RWPE2 (cell line): ENCODE measurements around the gene ZNF440.
"Not testable (repeated sequence)": the region's sequence is repeated elsewhere in the genome, so short reads cannot be mapped to it uniquely, and the experiment has no call there.

Experiments
- ATAC-seq: fragments of 200-7000 bp; cut with Tn5 transposase; 3 replicates; pipeline ENCODE4 v1.9.1; 2021; ENCODE audit warnings: low read depth
- DNase-seq: peaks from one replicate; pipeline ENCODE4 v3.0.0-alpha.2; 2020; ENCODE audit warnings: low spot score
- H3K27ac ChIP-seq: fragments of 450-650 bp; 2 replicates; pipeline ENCODE4 v1.5.1; 2017; ENCODE audit warnings: mild to moderate bottlenecking; ENCODE audit not compliant: poor library complexity, severe bottlenecking
- H3K27me3 ChIP-seq: fragments of 250-450 bp; sonication (Bioruptor Pico); 2 replicates; pipeline ENCODE4 v1.5.1; 2021; ENCODE audit warnings: mild to moderate bottlenecking, moderate library complexity; ENCODE audit not compliant: insufficient read depth, poor library complexity, severe bottlenecking
- H3K36me3 ChIP-seq: fragments of 250-450 bp; sonication (Bioruptor Pico); 2 replicates; pipeline ENCODE4 v1.5.1; 2020; ENCODE audit warnings: low read depth, mild to moderate bottlenecking, moderate library complexity
- H3K4me1 ChIP-seq: fragments of 250-450 bp; sonication (Bioruptor Pico); 2 replicates; pipeline ENCODE4 v1.5.1; 2021; ENCODE audit warnings: mild to moderate bottlenecking, moderate library complexity; ENCODE audit not compliant: insufficient read depth, poor library complexity, severe bottlenecking
- H3K4me3 ChIP-seq: fragments of 250-450 bp; sonication (Bioruptor Pico); 2 replicates; pipeline ENCODE4 v1.5.1; 2021; ENCODE audit warnings: mild to moderate bottlenecking, moderate library complexity; ENCODE audit not compliant: severe bottlenecking
- H3K9me3 ChIP-seq: fragments of 250-450 bp; sonication (Bioruptor Pico); 2 replicates; pipeline ENCODE4 v1.5.1; 2021; ENCODE audit warnings: mild to moderate bottlenecking, moderate library complexity; ENCODE audit not compliant: severe bottlenecking
- CTCF ChIP-seq: fragments of 450-650 bp; IDR thresholded peaks from one replicate; pipeline ENCODE4 v1.5.1; 2017; ENCODE audit warnings: mild to moderate bottlenecking, moderate library complexity; ENCODE audit not compliant: poor library complexity, severe bottlenecking

ZNF440 gene

GRCh38 chr19:11814029-11814699 lies at the start of gene ZNF440:
ZNF440 (plus strand) TSS chr19:11814273; CDS start chr19:11814448, 175 bp downstream.
- no peak for TF ChIP-seq CTCF
- Histone ChIP-seq H3K4me1 (peaks cover 2% of the 10 kb centered on the region), H3K36me3 (peaks cover 27% of the 10 kb centered on the region), H3K27ac (peak within 1 kb of the TSS; percentile 79), H3K4me3 (peak within 1 kb of the TSS; percentile 82), H3K9me3 (no peaks in the 10 kb centered on the region), H3K27me3 (no peaks in the 10 kb centered on the region)
- DNase-seq (peak; percentile 93), ATAC-seq (peak; percentile 98)

DNA sequence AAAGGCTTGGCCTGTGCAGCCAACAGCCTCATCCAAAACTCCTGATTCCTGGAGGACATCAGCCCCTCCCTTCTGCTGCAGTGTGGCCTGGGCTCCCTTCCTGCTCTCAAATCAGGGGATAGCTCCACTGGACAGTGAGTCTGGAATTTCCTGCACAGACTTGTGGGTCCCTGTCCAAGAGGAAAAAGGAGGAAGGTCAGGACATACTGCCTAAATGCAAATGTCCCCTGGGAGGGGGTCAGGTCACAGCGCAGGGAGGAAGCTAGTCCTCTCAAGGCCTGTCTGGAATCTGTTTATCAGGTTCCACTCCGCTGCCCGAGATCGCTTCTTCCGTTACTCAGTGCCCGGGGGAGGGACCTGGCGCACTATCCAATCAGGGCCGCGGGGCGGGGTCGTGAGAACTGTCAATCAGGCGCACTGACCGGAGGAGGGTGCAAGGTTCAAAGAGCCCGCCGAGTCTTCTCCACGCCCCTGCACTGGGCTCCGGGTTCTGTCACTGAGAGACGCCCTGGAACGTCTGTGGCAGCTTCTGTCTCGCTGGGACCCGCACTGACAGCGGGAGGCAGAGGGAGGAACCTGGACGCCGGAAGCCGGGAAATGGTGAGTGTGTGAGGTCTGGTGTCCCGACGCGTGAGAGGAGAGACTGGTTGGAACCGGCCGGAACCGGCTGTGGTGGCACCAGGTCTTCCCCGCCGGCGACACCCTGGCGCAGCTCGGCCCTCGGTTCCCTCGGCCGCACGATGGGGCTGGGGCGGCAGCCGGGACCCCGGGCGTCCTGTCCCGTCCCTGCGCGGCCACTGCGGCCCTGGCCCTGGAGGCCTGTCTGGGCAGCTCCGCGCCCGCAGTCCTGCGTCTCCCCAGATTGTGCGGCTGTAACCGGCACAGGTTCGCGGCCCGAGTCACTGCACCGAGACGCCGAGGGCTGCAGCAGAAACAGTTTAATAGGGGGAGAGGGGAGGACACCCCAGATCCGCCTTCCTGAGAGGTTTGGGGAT lies 47.2 kb upstream of the ZNF440 start, which contains the start of gene ZNF441:
TSS of gene ZNF441 (plus strand) at position 404 of the 995 bp plus-strand sequence. CDS start at position 598, 194 bp downstream.
- peak; percentile 95 for ATAC-seq
- no peak for TF ChIP-seq CTCF
- H3K27me3 ChIP-seq: no peaks in the 10 kb centered on the region
- peak; percentile 93 for DNase-seq
- no peaks in the 10 kb centered on the region for H3K4me1 ChIP-seq
- H3K27ac ChIP-seq: peak within 1 kb of the TSS; percentile 47
- H3K4me3 ChIP-seq: peak within 1 kb of the TSS; percentile 76
- H3K9me3 ChIP-seq: peaks cover 3% of the 10 kb centered on the region
- peaks cover 3% of the 10 kb centered on the region; the same call in 1 of the 2 replicates for H3K36me3 ChIP-seq

- ATAC-seq (peak; percentile 6; the same call in 2 of the 3 replicates), DNase-seq (no peak)
- TF ChIP-seq CTCF: no peak
- Histone ChIP-seq H3K9me3 (peaks cover 3% of the 10 kb centered on the region), H3K4me1 (no peaks in the 10 kb centered on the region), H3K36me3 (peaks cover 3% of the 10 kb centered on the region; the same call in 1 of the 2 replicates), H3K27me3 (no peaks in the 10 kb centered on the region), H3K27ac (peak overlapping the region; percentile 47), H3K4me3 (peak overlapping the region; percentile 76)
Measured at GRCh38 chr19:11767633-11768133, 46.4 kb upstream of the ZNF440 start.

- H3K36me3 ChIP-seq: peaks cover 3% of the 10 kb centered on the region; the same call in 1 of the 2 replicates
- peaks cover 13% of the 10 kb centered on the region for H3K9me3 ChIP-seq
- TF ChIP-seq CTCF: no peak
Measured at GRCh38 chr19:11769995-11770394, 44.1 kb upstream of the ZNF440 start.

GRCh38 chr19:11771520-11771919 lies 42.6 kb upstream of the ZNF440 start:
- H3K9me3 ChIP-seq: peaks cover 15% of the 10 kb centered on the region
- H3K36me3 ChIP-seq, ATAC-seq, DNase-seq, H3K4me1 ChIP-seq, H3K27me3 ChIP-seq, H3K4me3 ChIP-seq, H3K27ac ChIP-seq: not testable (repeated sequence)

More at GRCh38 chr19:11769995-11770394, 44.1 kb upstream of the ZNF440 start:
- no peaks in the 10 kb centered on the region for H3K4me1 ChIP-seq
- no peak overlapping the region for H3K27ac ChIP-seq
- H3K4me3 ChIP-seq: no peak overlapping the region
- DNase-seq (no peak), ATAC-seq (no peak)
- no peaks in the 10 kb centered on the region for H3K27me3 ChIP-seq

DNA sequence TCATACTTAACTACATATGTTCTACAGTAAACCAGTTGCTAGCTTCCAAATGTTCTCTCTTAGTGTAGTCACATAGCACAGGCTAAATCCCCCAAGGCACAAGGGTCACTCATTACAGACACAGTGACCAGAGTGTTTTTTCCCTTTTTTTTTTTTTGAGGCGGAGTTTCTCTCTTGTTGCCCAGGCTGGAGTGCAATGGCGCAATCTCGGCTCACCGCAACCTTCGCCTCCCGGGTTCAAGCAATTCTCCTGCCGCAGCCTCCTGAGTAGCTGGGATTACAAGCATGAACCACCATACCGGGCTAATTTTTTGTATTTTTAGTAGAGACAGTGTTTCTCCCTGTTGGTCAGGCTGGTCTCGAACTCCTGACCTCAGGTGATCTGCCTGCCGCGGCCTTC lies 37.4 kb upstream of the ZNF440 start:
- not testable (repeated sequence) for H3K4me3 ChIP-seq, DNase-seq, H3K4me1 ChIP-seq, H3K27ac ChIP-seq, ATAC-seq, H3K27me3 ChIP-seq
- peaks cover 46% of the 10 kb centered on the region for H3K36me3 ChIP-seq
- H3K9me3 ChIP-seq: peaks cover 30% of the 10 kb centered on the region
